ENCODE results near the gene SSH2. TPM values are rescaled to one million over a fixed set of nuclear protein-coding genes. Genes with fewer than 3 reads are reported as not detected.

Gene SSH2
- total and polyA plus RNA-seq, 7 experiments from 2014 or later: 33.9 to 109 (median 76.2) TPM

- no peak overlapping the region for H3K4me3 Mint-ChIP-seq
- H3K27ac ChIP-seq (ENCODE audit: low read depth, low read length): no peak overlapping the region
- POLR2A ChIA-PET: no interaction called here
- no peaks in the 10 kb centered on the region for H3K27me3 Mint-ChIP-seq
- ATAC-seq (no peak), DNase-seq (no peak)
- H3K4me1 Mint-ChIP-seq: peaks cover 0 to 4% (median 0%) of the 10 kb centered on the region in 7 donors
- no peaks in the 10 kb centered on the region for H3K27me3 ChIP-seq (ENCODE audit: control insufficient read depth in 2 of 2, insufficient read depth in 2 of 2, low read length in 2 of 2)
- H3K9me3 ChIP-seq (ENCODE audit: control insufficient read depth in 2 of 3, low read length in 3 of 3): no peaks in the 10 kb centered on the region
- H3K9me3 Mint-ChIP-seq: no peaks in the 10 kb centered on the region
- H3K4me1 ChIP-seq (ENCODE audit: control insufficient read depth in 2 of 2, insufficient read depth in 2 of 2, low read length in 2 of 2): no peaks in the 10 kb centered on the region
- no peak overlapping the region for H3K4me3 ChIP-seq (ENCODE audit: low read length)
- no peak overlapping the region for H3K27ac Mint-ChIP-seq
- H3K36me3 ChIP-seq (ENCODE audit: control insufficient read depth in 2 of 3, insufficient read depth in 3 of 3, low read length in 3 of 3): no peaks in the 10 kb centered on the region
- CTCF ChIA-PET: interaction anchor here (0.7 kb wide), 1 partner anchor 32 kb away, joined by 3 read pairs; no protein-coding TSS in a partner anchor
- H3K36me3 Mint-ChIP-seq: peaks cover 1 to 14% (median 5%) of the 10 kb centered on the region in 5 donors
- intact Hi-C loops (cut with micrococcal nuclease): no loop called here
Measured at GRCh38 chr17:29838961-29839360, 91.1 kb downstream of the SSH2 start.

- peaks cover 0 to 3% (median 0%) of the 10 kb centered on the region in 7 donors for H3K4me1 Mint-ChIP-seq
- Histone ChIP-seq H3K36me3 (ENCODE audit: control insufficient read depth in 2 of 3, insufficient read depth in 3 of 3, low read length in 3 of 3) (no peaks in the 10 kb centered on the region), H3K27ac (ENCODE audit: low read depth, low read length) (no peak overlapping the region), H3K27me3 (ENCODE audit: control insufficient read depth in 2 of 2, insufficient read depth in 2 of 2, low read length in 2 of 2) (no peaks in the 10 kb centered on the region), H3K9me3 (ENCODE audit: control insufficient read depth in 2 of 3, low read length in 3 of 3) (no peaks in the 10 kb centered on the region), H3K4me1 (ENCODE audit: control insufficient read depth in 2 of 2, insufficient read depth in 2 of 2, low read length in 2 of 2) (no peaks in the 10 kb centered on the region), H3K4me3 (ENCODE audit: low read length) (no peak overlapping the region)
- H3K27me3 Mint-ChIP-seq: no peaks in the 10 kb centered on the region
- DNase-seq (no peak), ATAC-seq (no peak)
- H3K9me3 Mint-ChIP-seq: no peaks in the 10 kb centered on the region
- ChIA-PET CTCF (no interaction called here), POLR2A (interaction anchor here (0.8 kb wide), 1 partner anchor 94 kb away, joined by 3 read pairs; no protein-coding TSS in a partner anchor)
- H3K27ac Mint-ChIP-seq: no peak overlapping the region
- H3K4me3 Mint-ChIP-seq: no peak overlapping the region
- intact Hi-C loops (cut with micrococcal nuclease): no loop called here
- H3K36me3 Mint-ChIP-seq: peaks cover 0 to 8% (median 3%) of the 10 kb centered on the region in 5 donors
Measured at GRCh38 chr17:29837531-29837930, 92.5 kb downstream of the SSH2 start.

- no peaks in the 10 kb centered on the region for H3K27me3 Mint-ChIP-seq
- H3K36me3 ChIP-seq (ENCODE audit: control insufficient read depth in 2 of 3, insufficient read depth in 3 of 3, low read length in 3 of 3): no peaks in the 10 kb centered on the region
- H3K4me1 Mint-ChIP-seq: peaks cover 0 to 8% (median 0%) of the 10 kb centered on the region in 7 donors
- H3K27ac ChIP-seq (ENCODE audit: low read depth, low read length): no peak overlapping the region
- ATAC-seq: peak; percentile 14
- no peak overlapping the region for H3K4me3 Mint-ChIP-seq
- H3K9me3 Mint-ChIP-seq: no peaks in the 10 kb centered on the region
- ChIA-PET POLR2A (no interaction called here), CTCF (no interaction called here)
- H3K4me1 ChIP-seq (ENCODE audit: control insufficient read depth in 2 of 2, insufficient read depth in 2 of 2, low read length in 2 of 2): no peaks in the 10 kb centered on the region
- H3K36me3 Mint-ChIP-seq: peaks cover 0 to 8% (median 3%) of the 10 kb centered on the region in 5 donors
- H3K27ac Mint-ChIP-seq: no peak overlapping the region
- intact Hi-C loops (cut with micrococcal nuclease): no loop called here
- no peak for DNase-seq
- H3K27me3 ChIP-seq (ENCODE audit: control insufficient read depth in 2 of 2, insufficient read depth in 2 of 2, low read length in 2 of 2): no peaks in the 10 kb centered on the region
- no peak overlapping the region for H3K4me3 ChIP-seq (ENCODE audit: low read length)
- H3K9me3 ChIP-seq (ENCODE audit: control insufficient read depth in 2 of 3, low read length in 3 of 3): no peaks in the 10 kb centered on the region
Measured at GRCh38 chr17:29836643-29837042, 93.4 kb downstream of the SSH2 start.

- DNase-seq (no peak), ATAC-seq (no peak)
- no peak overlapping the region for H3K4me3 ChIP-seq (ENCODE audit: low read length)
- H3K27ac ChIP-seq (ENCODE audit: low read depth, low read length): no peak overlapping the region
- Mint-ChIP-seq H3K9me3 (no peaks in the 10 kb centered on the region), H3K27me3 (no peaks in the 10 kb centered on the region), H3K4me3 (no peak overlapping the region), H3K4me1 (peaks cover under 1 to 15% (median 6%) of the 10 kb centered on the region in 7 donors), H3K36me3 (peaks cover 0 to 8% (median 3%) of the 10 kb centered on the region in 5 donors), H3K27ac (no peak overlapping the region)
- H3K36me3 ChIP-seq (ENCODE audit: control insufficient read depth in 2 of 3, insufficient read depth in 3 of 3, low read length in 3 of 3): no peaks in the 10 kb centered on the region
- H3K4me1 ChIP-seq (ENCODE audit: control insufficient read depth in 2 of 2, insufficient read depth in 2 of 2, low read length in 2 of 2): peaks cover 0 to 5% of the 10 kb centered on the region in 2 donors
- POLR2A ChIA-PET: no interaction called here
- H3K9me3 ChIP-seq (ENCODE audit: control insufficient read depth in 2 of 3, low read length in 3 of 3): no peaks in the 10 kb centered on the region
- CTCF ChIA-PET: no interaction called here
- no peaks in the 10 kb centered on the region for H3K27me3 ChIP-seq (ENCODE audit: control insufficient read depth in 2 of 2, insufficient read depth in 2 of 2, low read length in 2 of 2)
- intact Hi-C loops (cut with micrococcal nuclease): no loop called here
Measured at GRCh38 chr17:29835435-29836351, 94.3 kb downstream of the SSH2 start.

GRCh38 chr17:29833801-29834200, 96.2 kb downstream of the SSH2 start:
- ChIA-PET CTCF (no interaction called here), POLR2A (no interaction called here)
- ATAC-seq (no peak), DNase-seq (no peak)
- intact Hi-C loops (cut with micrococcal nuclease): no loop called here
- Histone ChIP-seq H3K4me3 (ENCODE audit: low read length) (no peak overlapping the region), H3K36me3 (ENCODE audit: control insufficient read depth in 2 of 3, insufficient read depth in 3 of 3, low read length in 3 of 3) (no peaks in the 10 kb centered on the region), H3K4me1 (ENCODE audit: control insufficient read depth in 2 of 2, insufficient read depth in 2 of 2, low read length in 2 of 2) (peaks cover 0 to 12% of the 10 kb centered on the region in 2 donors), H3K27ac (ENCODE audit: low read depth, low read length) (no peak overlapping the region), H3K9me3 (ENCODE audit: control insufficient read depth in 2 of 3, low read length in 3 of 3) (no peaks in the 10 kb centered on the region), H3K27me3 (ENCODE audit: control insufficient read depth in 2 of 2, insufficient read depth in 2 of 2, low read length in 2 of 2) (no peaks in the 10 kb centered on the region)
- Mint-ChIP-seq H3K4me1 (peaks cover 8 to 31% (median 22%) of the 10 kb centered on the region in 7 donors), H3K4me3 (no peak overlapping the region), H3K9me3 (no peaks in the 10 kb centered on the region), H3K27me3 (no peaks in the 10 kb centered on the region), H3K36me3 (peaks cover 0 to 4% (median 3%) of the 10 kb centered on the region in 5 donors), H3K27ac (no peak overlapping the region)

- ChIA-PET POLR2A (no interaction called here), CTCF (interaction anchor here (0.6 to 1.1 kb wide), 4 partner anchors 15 to 538 kb away, joined by 3 to 6 read pairs (median 4); partner anchors contain the start of gene SSH2)
- Mint-ChIP-seq H3K4me3 (peak overlapping the region in 4 of 10 donors; percentile 4 to 37 (median 18)), H3K27ac (peak overlapping the region; percentile 14 to 95 (median 79)), H3K36me3 (peaks cover 0 to 6% (median 0%) of the 10 kb centered on the region in 5 donors), H3K9me3 (no peaks in the 10 kb centered on the region), H3K27me3 (no peaks in the 10 kb centered on the region), H3K4me1 (peaks cover 6 to 65% (median 51%) of the 10 kb centered on the region in 7 donors)
- Histone ChIP-seq H3K36me3 (ENCODE audit: control insufficient read depth in 2 of 3, insufficient read depth in 3 of 3, low read length in 3 of 3) (no peaks in the 10 kb centered on the region), H3K27ac (ENCODE audit: low read depth, low read length) (no peak overlapping the region), H3K4me3 (ENCODE audit: low read length) (no peak overlapping the region), H3K4me1 (ENCODE audit: control insufficient read depth in 2 of 2, insufficient read depth in 2 of 2, low read length in 2 of 2) (peaks cover 0 to 22% of the 10 kb centered on the region in 2 donors), H3K9me3 (ENCODE audit: control insufficient read depth in 2 of 3, low read length in 3 of 3) (no peaks in the 10 kb centered on the region), H3K27me3 (ENCODE audit: control insufficient read depth in 2 of 2, insufficient read depth in 2 of 2, low read length in 2 of 2) (no peaks in the 10 kb centered on the region)
- DNase-seq: peak in 7 of 9 donors; percentile 21 to 75 (median 50)
- intact Hi-C loops (cut with micrococcal nuclease): loop anchor here (1.0 to 5.0 kb wide), 2 partner anchors 103 to 104 kb away; partner anchors contain the start of gene SSH2 (in 1 of the 2)
- ATAC-seq: peak; percentile 82
Measured at GRCh38 chr17:29828676-29829284, 101.2 kb downstream of the SSH2 start.
